Peyer's patch (tissue), 4 donors: ENCODE results near the gene C6orf52.

ENCODE experiments used
- CTCF ChIP-seq, 6 experiments: fragments of 450-650 bp in 4 of 6; fragments of 200-600 bp in 2 of 6; sonication (generic) in 1 of 6; IDR thresholded peaks; one replicate each; pipeline ENCODE4 v1.5.1; 2017 to 2019; ENCODE audit warnings: antibody characterized with exemption in 6 of 6, mild to moderate bottlenecking in 3 of 6, moderate library complexity in 1 of 6
- POLR2A ChIP-seq, 2 donors: fragments of 450-650 bp; IDR thresholded peaks; one replicate each; pipeline ENCODE4 v1.5.1; 2017; ENCODE audit warnings: antibody characterized with exemption in 2 of 2, mild to moderate bottlenecking in 2 of 2, moderate library complexity in 2 of 2

GRCh38 chr6:10630178-10630577 lies 64.2 kb downstream of the C6orf52 start:
- TF ChIP-seq CTCF (IDR thresholded peaks at IDR 0.05) = no peak
- TF ChIP-seq POLR2A (IDR thresholded peaks at IDR 0.05) = no peak
